HG02840 (cell line): Measurements from ENCODE around the gene C1QL2.

Source experiments
- ATAC-seq: cut with Tn5 transposase; IDR thresholded peaks from one replicate; pipeline ENCODE4 v1.9.1; 2021; ENCODE audit warnings: mild to moderate bottlenecking, moderate library complexity, moderate number of reproducible peaks; ENCODE audit not compliant: unreplicated experiment, low FRiP score

The C1QL2 gene

DNA sequence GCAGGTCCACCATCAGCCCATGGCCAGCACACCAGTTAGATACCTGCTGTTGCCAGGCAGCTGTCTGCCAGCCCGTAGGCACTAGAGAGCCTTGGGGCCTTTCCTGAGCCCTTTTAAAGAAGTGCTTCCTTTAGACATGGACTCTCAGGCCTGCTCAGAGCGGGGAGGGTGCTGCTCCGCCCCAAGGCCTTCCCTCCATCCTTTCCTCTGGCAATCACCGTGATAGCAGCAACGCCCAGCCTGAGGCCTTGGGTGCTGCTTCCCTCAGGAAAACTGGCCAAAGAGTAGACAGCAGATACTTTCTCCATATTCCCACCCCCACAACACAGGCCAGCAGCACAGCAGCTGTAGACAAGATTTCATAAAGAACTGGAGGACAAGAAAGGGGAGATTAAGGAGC lies 22.3 kb upstream of the C1QL2 start:
- no peak for ATAC-seq

DNA sequence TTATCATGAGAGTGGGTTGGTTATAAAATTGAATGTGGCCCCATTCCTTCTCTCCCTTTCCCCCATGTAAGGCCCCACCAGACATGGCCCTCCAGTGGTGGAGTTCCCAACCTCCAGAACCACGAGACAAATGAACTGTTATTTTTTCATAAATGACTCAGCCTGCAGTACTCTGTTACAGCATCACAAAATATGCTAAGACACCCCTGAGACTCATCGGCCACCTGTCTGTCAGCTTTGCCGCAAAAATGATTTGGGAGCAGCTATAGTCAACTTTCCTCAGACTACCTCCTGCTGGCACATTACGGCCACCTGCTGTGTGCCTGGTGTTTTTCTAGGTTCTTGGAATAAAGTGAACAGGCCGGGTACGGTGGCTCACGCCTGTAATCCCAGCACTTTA lies 21.4 kb upstream of the C1QL2 start:
- no peak for ATAC-seq

DNA sequence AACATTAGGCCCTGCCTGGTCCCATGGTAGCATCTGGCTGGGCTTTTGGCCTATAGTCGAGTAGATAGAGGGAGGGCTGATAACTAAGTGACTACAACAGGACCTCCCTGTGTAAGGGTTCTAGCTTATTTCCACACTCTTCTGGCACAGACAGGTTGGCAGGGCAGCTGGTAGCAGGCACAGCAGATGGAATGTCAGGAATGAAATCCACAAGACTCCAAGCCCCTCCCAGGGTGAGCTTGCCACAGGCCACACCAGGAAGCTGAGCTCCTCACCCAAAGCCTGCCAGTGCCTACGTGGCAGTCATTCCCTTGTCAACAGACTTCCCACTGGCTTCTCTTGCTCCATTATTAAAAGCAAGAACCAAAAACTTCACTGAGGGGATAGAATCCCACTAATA lies 20.7 kb upstream of the C1QL2 start:
- no peak for ATAC-seq

DNA sequence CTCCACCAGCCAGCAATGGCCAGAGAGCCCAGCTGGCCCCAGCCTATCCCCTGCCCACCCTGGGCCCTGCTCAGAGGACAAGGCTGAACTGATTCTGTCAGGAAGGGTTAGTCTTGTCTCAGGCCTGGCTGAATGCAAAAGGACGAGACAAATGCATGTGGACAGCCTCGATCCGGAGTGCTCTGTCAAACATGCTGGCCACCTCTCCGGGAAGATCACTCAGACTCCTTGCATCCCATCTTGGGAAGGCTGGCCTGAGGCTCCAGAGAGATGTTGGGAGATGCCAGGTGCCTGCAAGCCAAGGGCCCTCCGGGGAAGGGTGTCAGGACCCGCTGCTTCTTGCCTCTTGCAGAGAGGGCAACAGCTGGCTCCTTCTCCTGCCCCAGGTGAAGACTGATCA lies 20.2 kb upstream of the C1QL2 start:
- ATAC-seq, result no peak

DNA sequence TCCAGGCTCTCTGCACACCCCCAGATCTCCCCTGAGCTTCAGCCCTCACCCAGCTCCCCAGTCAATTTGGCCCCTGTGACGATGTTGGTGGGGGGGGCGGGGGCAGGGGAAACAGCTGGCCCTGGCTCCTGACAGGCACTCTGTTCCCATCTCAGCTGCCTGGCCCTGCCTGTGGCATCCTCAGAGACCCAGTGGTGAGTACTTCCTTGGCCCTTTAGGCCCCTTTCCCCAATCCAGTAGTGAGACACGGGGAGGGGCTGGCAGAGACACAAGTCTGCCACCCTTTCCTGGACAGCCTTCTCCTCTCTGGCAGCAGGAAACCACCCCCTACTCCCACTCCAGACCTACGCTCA lies 19.3 kb upstream of the C1QL2 start:
- no peak for ATAC-seq

DNA sequence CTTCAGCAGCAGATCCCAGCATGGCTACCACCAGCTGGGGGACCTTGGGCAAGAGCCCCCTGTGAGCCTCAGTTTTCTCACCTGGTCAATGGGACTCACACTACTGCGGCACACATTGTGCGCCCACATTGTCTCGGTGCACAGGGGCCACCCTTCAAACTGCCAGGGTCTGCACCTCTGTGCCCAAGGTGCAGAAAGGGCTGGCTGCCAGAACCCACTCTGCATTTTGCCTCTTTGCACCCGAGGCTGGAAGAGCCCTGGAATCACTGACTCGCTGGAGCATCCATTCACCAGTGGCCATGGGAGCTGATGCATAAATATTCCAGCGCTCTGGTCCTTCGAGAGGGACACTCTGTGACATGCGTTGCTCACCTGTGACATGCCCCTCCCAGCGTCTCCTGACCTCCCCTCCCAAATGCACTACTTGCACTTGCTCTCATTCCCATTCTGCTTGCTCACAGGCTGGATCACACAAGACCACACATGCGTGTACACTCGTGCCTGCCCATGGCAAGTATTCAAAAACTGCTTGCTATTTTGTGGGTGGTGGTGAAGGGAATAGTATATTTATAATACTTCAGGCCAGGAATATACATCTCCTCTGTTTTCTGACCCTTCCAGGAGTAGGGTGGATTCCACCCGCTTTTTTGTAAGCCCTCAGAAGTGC lies 18.8 kb upstream of the C1QL2 start:
- ATAC-seq, result no peak

DNA sequence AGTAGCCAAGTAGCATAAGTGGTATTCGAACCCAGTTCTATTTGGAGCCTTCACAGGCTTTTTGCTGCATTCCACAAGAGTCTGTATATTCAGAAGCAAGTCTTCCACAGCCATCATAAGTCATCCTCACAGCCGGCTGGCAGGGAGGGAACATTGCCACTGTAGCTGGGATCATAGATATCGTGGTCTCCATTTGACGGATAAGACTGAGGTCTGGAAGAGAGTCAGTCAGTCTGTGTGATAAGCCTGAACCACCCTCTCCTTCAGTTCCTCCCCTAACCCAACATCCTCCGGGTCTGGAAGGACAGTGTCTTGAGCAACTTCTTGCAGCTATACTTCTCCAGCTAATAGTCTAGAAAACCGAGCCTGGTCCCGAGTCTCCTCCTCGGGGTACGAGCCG lies 17.0 kb upstream of the C1QL2 start:
- no peak for ATAC-seq

DNA sequence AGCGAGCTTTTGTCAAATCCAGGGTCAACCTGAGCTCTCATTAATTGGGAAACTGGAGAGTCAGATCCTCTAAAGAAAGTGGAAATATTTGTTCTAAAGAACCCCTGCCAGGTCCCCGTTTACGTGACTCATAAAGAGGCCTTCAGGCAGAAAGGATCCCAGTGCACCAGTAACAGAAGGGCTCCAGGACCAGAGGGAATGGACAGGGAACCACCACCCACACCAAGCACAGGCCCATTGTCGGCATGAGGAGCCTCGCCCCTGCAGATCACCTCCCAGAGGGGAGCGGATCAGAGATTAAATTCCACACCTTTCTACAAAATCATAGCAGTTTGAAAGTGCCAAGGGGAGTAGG lies 16.4 kb upstream of the C1QL2 start:
- no peak for ATAC-seq

DNA sequence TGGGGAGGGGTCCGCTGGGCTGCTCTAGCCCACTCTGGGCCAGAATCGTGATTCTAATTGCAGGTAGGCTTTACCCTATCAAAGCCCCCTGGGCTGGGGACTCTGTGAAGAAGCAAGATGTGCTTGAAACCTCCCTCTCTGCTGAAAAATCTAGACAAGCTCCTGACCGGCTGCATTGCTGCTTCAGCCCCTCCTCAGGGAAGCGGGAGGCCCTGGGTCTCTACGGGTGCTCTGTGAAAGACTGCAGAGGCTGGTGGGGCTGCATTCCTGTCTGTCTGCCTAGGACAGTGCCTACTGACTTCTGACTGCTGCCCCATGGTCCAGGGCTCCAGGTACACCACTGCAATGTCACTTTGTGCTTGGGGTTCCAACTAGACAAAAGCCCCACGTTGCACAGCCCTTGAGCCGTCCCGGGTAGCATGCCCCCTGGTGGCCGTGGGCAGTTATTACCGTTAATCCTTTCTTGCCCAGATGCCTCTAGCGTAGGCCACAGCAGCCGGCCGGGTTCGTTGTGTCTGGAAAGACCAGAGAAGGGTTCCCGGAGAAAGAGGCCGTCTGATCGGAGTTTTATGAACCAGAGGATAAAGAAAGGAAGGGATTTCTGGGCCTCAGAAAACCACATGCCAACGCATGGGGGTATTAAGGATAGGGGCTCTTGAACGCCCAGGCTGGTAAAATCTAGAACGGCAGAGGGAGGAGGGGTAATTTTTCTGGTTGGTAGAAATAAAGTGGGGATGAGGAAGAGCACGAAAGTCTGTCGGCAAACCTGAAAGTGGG lies 15.9 kb upstream of the C1QL2 start:
- ATAC-seq, result no peak

DNA sequence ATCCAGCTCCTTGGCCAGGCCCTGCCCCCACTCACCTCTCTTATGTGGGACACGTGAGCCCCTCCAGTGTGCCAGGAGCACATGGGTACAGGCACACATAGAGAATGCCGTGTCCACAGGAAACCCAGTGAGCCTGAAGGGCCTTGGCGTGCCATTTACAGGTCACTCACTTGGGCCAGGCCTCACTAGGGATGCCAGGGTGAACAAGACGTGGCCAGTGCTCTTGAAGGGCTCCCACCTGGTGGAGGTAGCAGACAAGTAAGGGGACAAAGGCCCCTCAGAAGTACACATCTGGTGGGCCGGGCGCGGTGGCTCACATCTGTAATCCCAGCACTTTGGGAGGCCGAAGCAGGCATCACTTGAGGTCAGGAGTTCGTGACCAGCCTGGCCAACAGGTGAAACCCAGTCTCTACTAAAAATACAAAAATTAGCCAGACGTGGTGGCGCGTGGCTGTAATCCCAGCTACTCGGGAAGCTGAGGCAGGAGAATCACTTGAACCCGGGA lies 15.1 kb upstream of the C1QL2 start:
- ATAC-seq, result no peak

DNA sequence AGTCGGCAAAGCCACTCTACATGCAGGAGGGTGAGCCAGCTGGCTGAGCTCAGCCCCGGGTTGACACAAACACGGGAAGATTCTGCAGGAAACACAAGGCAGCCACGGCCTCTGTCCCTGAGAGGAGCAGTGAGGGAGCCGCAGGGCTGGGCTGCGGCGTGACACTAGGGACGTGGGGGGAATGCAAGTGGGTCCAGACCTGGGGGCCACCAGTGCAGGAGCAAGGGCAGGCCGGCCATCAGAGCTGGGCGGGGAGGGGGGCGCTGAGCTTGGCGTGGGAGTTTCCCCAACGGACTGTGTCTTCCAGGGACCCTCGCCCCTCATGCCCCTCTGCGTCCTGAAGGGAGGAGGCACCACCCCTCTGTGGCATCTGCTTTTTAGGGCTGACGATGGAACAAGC lies 12.0 kb upstream of the C1QL2 start:
- ATAC-seq, result no peak

DNA sequence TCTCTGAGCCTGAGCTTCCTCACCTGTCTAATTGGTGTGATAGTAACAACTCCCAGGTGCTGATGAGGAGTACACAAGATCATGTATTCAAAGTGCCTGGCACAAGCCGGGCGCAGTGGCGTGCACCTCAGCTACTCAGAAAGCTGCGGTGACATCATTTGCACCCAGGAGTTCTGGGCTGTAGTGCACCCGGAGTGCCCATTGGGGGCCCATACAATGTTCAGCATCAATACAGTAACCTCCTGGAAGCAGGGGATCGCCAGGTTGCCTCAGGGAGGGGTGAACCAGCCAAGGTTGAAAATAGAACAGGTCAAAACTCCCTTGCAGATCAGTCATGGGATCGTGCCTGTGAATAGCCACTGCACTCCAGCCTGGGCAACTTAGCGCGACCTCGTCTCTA lies 11.2 kb upstream of the C1QL2 start:
- ATAC-seq, result no peak

DNA sequence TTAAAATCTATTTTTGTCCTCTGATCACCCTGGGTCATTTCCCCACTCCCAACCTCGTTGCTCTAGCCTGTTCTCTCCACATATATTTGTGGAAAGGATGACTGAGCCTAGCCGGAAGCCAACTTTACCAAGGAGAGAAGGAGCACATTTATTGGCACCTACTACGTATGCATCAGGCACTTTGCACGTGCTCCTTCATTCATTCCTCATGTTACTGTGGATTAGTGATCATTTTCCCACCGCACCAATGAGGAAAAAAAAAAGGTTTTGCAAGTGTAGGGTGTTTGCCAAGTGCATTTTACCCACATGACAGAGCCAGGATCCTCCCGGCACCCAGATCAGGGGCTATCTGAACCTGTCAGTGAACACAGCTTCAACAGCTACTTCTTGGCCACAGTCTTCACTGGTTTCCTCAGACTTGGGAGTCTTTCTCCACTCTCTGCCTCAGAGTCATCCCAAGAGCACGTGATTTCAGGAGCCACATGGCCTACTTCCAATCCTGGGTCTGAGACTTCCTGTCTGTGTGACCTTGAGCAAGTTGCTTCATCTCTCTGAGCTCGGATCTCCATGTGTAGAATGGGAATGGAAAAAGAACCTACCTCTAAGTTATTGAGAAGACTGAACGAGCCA lies 1.9 kb upstream of the C1QL2 start:
- ATAC-seq, result no peak

DNA sequence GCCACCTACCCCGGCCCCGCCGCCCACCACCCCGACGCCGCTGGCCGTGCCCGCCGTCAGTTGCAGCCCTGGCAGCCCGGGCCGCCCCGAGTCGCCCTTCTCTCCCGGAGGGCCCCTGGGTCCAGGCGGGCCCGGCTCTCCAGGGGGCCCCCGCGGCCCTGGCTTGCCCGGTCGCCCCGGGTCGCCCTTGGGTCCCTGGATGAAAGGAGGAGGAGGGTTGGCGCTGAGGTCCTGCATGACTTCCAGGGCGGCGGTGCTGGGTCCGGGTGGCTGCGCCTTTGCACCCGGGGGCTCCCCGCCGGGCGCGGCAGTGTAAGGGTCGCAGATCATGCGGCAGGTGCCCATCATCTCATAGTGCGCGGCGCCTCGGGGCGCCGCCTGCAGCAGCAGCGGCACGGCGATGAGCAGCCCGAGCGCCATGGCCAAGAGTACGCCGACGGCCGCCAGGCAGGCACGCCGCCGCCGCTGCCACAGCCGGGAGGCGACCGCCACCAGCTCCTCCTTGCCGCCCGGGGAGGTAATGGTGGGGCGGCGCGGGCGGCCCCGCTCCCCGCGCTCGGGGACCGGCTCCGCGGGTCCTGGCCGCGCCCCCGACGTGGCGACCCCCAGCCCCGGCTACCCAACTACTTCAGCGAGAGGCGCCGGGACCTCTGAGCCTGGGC lies 570 bp downstream of the C1QL2 start:
- ATAC-seq, result no peak

DNA sequence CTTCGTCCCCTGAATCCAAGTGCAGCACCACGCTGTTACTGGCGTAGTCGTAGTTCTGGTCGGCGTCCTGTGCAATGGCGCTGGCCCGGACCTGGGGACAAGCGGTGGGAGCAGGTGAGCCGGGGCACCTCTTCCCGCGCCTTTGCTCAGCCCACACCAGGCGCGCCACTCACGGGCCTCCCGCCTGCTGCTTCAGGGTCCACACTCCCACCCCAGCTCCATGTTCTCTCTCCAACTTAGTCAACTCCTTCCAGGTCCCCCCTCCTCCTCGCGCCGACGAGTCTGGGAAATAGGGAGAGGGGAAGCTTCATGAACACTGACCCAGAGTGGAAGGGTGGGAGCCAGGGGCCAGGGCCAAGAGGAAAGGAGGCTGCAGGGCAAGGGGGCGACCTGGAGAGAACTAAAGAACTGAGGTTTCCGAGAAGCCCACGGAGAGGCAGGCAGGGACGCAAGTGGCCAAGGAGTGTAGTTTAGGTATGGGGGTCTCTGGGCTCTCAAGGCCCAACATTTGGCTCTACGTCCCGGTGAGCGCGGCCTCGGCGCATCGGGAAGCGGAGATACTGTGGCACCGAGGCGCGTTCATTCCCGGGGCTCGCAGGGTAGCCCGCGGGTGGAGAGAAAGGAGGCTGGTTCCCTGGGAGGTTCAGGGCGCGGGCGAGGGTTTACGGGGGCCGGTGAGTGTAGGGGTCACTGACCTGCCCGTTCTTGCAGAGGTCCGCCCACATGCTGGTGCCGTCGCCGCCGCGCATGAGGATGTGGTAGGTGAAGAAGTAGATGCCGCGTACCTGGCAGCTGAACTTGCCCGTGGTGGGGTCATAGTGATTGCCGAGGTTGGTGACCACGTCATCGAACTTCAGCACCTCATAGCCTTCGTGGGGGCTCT lies 1.4 kb downstream of the C1QL2 start:
- no peak for ATAC-seq

DNA sequence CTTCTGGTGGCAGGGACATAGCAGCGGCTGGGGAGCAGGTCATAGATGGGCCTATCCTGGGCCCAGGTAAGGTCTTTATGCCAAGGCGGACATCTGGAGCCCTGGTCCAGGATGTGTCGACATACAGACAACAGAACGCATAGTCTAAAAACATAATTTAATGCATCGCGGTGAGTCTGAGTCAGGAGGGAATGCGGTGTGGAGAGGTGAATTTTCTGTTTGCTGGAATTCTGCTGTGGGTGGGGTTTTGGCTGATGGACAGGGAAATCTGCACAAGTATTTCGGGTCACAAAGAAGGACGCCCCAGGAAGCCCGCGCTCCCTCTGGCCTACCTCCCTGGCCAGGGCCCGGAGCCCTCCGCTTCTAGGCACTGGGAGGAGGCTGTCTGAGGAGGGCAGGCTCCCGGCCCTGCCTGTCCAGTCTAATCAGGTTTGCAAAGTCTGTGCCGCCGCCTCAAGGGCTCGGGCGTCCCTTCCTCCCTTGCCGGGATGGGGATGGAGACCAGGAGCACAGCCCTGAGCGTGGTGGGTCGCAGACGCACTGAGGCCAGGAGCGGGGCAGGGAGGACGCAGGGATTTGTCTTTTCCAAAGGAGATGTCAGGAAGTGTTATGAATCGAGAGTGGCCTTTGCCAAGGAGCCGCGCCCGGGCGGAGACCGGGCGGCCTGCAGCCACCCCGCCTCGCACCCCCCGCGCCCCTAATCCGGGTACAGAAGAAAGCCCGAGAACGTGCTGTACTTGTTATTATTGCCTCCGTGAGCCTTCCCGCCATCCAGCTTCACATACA lies 2.3 kb downstream of the C1QL2 start:
- no peak for ATAC-seq

DNA sequence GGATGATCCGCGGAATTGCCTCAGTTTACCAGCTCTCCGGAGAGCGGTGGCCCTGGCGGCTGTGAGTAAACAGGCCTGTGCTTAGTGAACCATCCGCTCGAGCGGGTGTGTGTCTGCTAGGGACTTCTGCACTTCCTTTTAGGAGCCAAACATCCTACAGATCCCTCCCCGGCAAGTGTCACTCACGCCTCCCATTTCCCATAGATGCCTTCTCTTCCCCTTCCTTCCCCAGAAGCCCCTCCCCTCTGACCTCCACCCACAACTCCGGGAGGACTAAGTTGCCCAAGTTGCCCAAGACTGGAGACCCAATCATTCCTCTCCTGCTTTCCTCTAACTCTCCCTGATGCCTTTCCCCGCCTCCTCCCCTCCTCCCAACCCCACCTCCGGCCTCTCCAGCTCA lies 2.9 kb downstream of the C1QL2 start:
- no peak for ATAC-seq

DNA sequence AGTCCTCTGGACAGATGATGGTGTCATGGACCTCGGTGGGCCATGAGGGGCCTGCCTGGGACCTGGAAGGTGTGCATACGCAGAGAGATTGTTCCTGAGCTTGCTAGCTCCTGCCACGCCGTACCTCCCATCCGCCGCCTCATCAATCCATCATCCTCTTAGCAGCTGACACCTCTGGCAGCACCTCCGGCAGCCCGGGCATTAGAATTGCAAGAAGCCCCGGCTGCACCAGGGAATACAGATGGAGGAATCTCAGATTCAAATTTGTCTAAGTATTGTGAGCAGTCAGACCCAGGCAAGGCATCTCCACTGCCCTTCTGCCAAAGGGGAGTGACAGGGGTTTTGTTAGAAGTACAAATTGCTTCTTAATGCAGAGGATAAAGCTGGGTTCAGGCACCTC lies 4.5 kb downstream of the C1QL2 start:
- ATAC-seq, result no peak

DNA sequence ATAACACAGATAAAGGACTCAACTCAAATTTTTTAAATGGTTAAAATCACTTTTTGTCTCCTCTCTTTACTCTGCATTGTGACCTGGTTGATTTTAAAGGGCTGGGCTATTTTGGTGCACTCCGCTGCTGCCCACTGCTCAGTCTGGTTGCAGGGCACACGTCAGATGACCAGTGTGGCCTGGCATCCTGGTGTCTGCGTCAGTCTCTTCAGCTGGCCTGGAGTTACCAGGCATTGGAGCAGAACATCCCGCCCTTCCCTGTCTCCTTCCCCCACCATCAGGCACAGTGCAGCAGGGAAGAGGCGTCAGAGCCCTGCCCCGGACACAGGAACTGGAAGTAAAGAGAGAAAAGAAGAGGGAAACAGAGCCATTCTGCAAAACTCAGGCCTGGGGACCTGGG lies 8.9 kb downstream of the C1QL2 start:
- ATAC-seq, result no peak
